Epithelial cell of prostate (primary cell): ENCODE data around the gene ETV6.

Source experiments
- DNase-seq: peaks from one replicate; pipeline ENCODE4 v3.0.0-alpha.2; 2011; ENCODE audit warnings: low read depth, low spot score
- H3K27ac ChIP-seq: fragments of 450-650 bp; 2 replicates; pipeline ENCODE4 v1.5.1; 2017; ENCODE audit warnings: mild to moderate bottlenecking

The ETV6 gene

DNA sequence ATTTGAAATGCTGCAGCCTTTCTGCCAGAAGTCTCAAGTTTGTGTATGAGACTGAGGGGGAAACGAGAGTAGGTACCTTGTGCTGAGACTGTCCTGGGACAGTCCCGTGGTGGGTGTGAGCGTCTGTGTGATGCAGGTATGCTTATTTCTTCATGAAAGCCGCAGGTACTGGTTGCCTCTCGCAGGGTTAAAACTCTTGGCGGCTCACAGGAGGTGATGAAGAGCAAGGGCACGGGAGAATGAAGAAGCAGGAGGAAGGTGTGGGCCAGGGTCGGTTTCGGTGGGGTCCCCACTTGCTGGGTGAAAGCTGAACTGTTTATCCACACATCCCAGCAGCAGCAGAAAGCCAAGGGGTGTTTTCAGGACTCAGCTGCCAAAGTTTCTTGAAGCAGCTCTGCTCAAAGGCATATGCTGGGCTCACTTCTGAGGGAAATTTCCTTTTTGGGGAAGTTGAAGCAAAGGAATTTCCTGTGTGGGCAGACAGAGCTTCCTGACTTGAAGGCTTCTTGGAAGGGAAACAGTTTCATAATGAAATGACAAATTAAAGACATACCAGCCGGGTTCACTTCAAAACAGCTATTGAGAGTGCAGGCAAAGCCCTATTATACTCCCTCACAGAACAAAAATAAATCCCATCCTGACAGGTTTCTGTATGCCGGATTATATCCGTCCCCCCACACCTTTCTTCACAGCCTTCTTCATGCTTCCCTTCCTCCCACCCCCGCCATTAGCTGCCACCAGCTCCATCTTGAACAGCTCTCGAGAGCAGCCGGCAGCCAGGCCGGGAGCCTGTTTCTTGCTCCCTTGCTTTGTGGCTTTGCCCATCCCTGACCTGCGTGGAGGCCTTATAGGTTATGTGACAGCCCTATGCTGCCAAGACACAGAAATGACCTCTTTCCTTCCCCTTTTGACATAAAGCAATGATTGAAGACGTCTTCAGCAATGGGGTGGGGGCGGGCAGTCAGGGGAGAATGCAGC, 116.6 kb downstream of the ETV6 start:
- H3K27ac ChIP-seq, result no peak overlapping the region
- DNase-seq, result no peak

DNA sequence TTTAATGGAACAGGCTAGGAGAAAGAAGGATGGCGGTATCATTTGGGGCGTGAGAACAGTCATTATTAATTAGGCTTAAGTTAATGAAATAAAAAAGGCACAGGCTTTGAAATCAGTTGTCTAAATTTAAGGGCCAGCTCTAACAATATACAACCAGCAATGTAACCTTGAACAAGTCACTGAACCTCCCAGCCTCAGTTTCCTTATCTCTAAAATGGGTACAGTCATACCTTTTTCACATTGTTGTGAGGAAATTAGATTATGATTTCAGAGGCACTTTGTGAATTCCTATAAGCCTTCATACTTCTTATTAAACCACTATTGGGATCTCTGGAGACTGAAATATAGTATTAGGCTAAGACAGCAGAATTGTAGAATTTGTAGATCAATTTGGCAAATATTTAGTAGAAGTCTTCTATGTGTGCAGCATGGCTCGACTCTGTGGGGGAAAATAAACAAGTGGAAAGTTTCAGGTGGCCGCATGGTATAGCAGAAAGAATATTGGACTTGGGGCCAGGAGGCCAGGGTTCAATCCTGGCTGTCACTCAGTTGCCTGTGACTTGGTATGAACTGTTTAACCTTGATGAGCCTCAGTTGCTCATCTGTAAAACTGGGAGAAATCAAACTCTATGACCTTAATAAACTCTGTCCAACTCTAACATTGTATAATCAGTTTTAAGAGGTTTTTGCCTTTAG, 117.7 kb downstream of the ETV6 start:
- no peak for DNase-seq
- no peak overlapping the region for H3K27ac ChIP-seq

DNA sequence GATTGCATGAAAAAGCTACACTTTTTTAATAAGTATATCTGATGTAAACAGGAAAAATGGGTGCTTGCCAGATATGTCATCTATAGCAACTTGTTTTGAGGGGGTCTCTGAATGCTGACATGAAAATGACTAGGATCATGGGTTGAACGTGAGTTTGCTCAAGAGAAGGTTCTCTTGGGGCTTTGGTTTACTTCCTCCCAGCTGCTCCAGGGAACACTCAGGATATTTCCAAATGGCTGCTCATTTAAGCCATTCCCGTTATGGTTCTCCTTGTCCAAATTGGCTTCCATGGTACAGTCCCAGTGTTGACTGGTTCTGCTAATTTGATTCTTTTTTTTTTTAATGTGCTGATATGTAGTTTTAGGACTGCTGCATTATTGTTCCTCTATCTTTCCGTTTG, 118.3 kb downstream of the ETV6 start:
- no peak overlapping the region for H3K27ac ChIP-seq
- no peak for DNase-seq

DNA sequence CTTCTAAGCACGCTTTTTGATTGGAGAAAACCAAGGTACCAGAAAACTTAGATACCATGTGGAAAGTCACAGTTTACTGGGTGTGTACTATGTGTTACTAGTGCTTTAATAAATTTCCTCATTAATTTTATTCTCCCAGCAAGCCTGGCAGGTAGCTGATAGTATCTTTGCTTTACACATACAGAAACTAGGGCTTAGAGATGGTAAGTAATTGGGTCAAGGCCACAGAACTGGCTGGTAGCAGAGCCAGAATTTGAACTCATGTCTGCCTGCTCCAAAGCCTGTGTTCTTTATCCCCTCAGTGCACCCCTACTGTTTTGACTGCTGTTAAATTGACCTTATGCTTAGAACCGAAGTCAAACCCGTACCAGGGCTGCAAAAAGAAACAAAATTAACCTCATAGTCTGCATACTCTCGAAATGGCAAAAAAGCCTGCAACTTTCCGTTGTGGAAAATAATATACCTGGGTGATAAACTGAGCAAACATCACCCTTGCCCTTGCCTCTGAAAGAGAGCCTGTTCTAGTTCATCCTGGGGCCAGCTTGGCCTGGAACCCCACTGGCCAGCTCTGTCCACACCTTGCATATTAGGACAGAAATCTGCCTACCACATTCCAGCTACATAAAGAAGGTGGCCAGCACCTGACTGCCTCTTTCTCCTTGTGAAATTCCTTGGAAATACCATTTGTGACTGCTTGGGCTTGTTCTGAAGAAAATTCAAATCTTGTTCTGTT, 118.9 kb downstream of the ETV6 start:
- no peak for DNase-seq
- no peak overlapping the region for H3K27ac ChIP-seq

DNA sequence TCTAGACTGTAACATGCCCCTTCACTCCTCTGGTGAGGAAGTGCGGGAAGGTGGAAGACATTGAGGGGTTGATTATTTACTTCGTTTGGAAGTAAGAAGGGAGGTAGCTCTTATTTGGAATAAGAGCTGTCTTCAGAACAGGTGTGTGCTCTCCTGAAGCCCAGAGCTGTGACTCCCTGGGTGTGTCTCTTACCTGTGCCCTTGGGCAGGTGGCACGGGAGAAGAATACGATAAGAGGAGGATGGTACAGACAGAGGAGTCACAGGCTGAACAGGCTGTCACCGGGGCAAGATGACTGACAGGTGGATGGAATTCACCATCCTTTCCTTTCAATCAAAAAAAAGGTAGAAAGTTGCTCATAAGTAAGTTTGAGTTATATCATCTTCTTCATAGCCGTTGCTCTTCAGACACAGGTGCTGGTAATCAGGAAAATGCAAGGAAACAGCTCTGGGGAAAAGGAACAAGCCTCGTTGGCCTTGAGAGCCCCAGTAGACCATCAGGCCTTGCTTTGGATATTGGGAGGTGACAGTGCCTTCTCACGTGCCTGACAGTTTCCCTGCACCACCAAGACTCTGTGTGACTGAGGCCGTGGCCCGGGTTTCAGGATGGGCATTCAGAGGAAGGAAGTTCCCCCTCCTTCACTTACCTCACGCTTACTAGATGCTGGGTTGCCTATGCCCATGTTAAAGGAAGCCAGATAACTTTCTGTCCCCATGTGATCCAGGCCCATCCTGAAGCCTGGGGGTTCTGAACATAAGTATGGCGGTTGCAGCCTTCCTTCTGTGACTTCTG, 120.4 kb downstream of the ETV6 start:
- no peak overlapping the region for H3K27ac ChIP-seq
- DNase-seq, result no peak

DNA sequence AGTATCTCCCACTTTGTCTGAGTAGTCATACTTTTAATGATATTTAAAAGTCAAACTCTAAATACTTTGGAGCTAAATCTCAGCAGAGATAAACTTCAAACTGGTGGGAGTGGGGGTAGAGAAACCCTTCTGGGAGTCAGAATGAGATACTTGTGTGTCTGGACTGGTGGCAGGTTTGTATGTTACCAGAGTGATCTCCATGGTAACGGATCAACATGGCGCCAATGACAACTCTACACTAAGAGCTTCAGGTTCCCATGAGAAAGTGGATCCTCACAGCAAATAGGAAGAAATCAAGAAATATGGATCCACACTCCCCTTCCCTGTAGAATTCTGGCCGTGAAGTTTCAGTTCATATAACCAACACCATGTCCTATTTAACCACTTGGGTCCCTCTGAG, 121.9 kb downstream of the ETV6 start:
- H3K27ac ChIP-seq, result no peak overlapping the region
- DNase-seq, result no peak

DNA sequence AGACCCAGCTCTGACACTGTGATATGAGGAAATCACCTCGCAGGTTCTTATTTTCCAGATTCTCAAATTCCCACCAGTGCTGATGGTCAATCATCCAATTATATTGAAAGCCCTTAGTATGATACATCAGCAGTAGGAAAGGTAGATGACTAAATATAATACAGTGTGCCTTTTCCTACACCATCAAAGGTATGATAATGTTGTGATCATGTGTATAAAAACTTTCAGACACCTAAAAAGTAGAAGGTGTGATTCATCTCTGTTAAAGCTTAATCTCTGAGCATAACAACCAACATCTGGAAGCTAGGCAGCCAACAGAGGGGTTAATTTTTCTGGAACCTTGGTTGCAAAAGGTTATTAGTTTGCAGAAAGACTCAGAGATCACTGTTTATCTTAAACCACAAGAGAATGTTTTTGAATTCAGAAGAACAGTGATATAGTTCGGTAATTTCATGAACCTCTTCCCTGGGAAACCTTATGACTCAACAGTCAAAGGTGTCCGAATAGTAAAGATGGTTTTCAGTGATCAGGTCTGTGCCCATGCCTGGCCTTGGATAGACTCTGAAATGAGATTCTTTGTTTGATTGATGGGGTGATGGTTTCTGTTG, 122.5 kb downstream of the ETV6 start:
- H3K27ac ChIP-seq, result no peak overlapping the region
- no peak for DNase-seq

DNA sequence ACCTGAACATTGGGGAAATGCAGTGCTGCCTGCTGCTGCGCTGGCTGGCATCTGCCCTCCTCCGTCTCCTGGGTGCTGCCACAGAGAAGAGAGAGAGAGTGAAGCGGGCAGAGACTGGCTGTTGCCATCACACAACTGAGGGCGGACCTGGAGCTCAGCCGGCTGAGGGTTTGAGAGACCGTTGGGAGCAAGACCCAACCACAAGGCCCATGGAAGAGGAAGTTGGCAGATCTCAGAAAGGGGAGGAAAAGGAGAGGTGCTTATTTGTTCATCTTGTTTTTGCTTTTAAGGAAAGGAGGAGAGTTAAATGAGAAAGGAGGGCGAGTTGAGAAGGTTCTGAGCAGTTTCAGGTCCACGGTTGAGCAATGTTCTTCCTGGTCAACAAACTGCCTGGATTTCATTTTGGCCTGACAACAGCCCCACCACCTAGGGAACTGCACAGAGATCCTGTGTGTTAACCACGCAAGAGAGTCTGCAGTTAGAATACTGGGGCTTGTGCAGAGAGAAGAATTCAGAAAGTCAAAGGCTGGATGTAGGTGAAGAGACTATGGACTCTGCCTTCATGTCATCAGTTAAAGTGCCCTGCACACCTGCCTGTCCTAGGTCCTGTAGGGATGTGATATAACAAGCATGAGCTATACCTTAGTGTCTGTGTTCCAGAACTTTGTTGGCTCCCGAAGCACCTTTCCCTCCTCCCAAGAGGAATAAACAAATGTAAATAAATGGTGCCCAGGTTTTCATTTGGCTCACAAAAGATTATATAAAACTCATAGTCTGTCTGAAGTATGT, 124.6 kb downstream of the ETV6 start:
- no peak for DNase-seq
- no peak overlapping the region for H3K27ac ChIP-seq

DNA sequence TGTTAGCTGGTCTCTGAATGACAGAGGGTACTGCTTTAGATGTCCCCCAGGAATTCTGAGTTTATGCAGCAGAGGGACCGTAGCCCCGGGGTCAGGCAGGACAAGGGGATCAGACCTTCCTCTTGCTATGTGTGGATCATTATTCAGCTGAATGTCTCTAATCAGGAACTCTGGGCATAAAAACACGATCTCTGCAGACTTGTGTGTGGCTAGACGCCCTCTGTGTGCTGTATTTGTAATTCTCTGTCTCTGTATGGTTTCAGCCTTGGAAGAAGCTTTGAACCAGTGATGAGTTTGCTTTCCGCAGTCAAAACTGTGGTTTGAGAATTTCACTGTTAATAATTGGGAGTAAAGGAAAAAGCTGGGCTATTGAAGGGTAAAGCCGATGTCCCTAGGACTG, 125.3 kb downstream of the ETV6 start:
- no peak overlapping the region for H3K27ac ChIP-seq
- no peak for DNase-seq

DNA sequence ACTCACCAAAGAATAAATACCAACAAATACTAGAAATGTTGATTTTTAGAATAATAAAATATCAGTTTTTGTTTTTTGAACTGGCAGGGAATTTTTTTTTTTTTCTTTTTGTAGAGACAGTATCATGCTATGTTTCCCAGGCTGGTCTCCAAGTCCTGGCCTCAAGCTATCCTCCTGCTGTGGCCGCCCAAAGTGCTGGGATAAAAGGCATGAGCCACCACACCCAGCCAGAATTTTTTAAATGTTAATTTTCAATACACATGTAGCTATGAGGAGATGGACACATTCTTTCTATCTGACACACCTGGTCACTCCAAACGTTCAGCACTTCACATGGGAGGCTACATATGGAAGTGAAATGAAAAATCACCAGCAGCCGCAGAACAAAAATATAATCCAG, 126.8 kb downstream of the ETV6 start:
- H3K27ac ChIP-seq, result no peak overlapping the region
- DNase-seq, result no peak

DNA sequence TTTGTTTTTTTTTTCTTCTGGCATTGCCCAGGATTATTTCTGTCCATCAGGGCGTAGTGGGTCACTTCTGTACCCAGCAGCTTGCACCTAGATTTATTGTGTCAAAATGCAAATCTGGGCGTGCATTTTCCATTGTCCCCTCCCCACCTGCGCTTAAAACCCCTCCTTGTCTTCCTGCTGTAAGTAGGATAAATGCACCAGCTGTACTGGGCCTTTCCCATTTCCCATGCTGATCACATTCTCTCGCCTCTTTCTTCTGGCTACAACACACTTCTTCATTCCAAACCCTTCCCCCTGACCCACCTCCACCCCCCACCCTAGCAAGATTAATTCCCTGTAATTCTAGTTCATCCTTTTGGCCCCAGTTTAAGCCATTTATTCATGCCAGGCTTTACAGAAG, 128.0 kb downstream of the ETV6 start:
- H3K27ac ChIP-seq, result no peak overlapping the region
- no peak for DNase-seq

DNA sequence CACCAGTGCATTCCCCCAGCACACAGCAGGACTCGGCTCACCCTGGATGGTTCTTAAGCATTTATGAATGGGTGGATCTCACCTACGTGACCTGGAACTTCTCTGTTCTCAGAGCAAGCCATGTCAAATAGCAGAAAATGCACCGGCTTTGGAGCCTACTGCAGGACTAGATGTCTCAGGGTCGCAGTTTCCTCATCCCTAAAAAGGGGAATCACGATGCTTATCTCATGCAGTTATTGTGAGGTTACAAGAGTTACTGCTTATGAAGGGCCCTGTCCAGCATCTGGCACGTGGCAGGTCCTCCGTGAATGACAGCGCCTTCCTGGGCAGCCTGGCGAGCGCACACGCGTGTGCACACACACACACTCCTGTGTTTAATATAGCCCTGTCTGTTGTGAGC, 128.5 kb downstream of the ETV6 start:
- no peak overlapping the region for H3K27ac ChIP-seq
- DNase-seq, result no peak

DNA sequence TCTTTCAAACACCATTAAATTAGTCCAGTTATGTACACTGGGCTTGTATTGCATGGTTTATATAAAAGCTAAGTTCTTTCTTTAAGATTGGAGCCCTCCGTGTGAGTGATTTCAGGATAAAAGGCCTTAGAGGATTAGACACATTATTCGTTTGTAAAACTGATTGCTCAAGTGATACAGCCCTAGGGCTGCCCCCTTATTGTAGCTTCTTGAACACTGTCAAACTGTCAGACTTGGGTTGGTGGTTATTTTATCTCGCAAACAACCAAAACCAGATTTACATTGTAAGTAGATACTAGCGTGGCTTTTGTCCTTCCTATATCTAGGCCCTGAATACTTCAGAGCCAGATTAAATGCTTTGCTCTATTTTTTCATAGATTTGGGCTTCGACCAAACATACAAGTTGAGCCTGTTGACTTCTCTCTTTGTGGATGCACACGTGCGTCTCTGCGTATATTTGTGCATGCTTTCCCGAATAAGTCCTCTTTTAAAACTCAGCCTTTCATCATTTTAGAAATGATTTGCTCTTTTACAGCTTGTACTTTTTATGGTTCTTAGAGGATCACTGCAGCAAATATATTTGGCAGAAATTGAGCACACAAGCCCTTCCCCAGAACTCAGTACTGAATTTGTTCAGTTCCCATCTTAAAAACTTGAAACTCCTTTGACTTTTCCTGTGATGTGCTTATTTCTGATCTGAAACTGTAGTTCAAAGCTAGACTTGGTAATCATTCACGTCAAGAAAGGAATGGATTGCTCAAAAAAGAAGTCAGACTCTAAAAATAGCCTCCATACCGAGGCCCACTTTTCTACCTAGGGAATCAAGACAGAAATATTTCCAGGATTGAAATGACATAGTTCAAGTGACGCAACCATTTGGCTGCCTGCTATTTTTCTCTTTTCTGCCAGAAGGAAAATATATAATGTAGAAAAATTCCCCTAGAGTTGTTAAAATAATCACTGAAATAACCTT, 129.5 kb downstream of the ETV6 start:
- DNase-seq, result no peak
- H3K27ac ChIP-seq, result no peak overlapping the region

DNA sequence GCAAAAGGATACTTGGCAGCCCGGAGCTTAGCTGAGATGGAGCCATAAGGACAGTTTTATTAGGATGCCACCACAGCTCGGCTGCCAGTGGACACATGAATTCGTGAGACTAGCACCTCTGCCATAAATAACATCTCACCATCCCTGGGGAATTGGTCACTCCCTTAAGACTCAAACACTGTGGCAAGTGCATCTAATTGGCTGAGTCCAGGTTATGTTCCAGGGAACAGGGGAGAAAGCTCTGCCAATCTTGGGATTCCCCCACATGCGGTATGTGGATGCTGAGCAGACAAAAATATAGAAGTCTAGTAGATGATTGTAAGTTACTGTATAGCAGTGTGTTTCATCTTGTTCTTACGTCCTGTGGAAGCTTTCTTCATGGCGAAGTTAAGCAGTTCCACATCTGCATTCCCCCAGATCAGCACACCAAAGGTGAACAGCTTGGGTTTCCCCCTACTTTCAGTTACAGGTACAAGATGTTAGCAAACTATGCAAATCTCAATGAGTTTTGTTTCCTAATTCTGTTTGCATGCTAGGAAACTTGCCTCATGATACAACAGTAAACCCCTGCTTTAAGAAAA, 131.1 kb downstream of the ETV6 start:
- no peak for DNase-seq
- no peak overlapping the region for H3K27ac ChIP-seq

DNA sequence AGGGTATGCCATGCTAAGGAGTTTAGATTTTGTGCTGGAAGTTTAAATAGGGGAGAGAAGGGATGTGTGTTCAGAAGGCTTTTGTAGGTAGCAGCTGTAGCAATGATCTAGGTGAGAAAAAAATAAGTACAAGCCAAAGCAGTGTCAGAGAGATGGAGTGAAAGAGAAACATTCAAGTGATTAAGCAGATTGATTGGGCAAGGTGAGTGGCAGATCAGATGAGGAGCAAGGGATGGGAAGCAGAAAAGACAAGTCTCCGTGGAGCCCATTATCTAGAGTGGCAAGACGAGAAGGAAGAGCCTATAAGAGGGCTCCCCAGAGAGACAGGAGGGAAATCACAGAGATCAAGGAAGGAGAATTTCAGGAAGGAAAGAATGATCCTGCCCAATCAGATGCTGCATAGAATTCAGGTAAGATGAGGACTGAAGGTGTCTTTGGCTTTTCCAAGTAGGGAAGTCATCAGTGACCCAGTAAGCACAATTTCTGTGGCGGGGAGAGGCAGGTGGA, 133.5 kb downstream of the ETV6 start:
- H3K27ac ChIP-seq, result no peak overlapping the region
- DNase-seq, result no peak

DNA sequence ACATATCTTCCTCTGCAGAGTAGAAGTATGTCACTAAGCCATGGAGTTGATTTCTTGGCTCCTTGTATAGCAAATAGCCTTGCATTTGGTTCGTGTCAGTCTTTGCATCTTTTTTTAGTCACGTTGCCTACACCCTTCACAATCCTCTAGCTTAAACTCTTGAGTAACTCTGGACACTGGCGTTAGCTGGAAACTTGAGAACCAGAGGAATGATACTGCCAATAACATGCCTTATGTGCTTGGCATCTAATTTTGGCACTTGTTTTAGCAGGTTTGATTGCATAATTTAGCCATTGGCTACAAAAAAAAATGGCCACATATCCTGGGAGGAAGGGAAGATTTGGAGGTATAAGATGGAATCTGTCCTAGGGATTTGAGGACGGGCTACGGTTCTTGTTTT, 136.2 kb downstream of the ETV6 start:
- no peak overlapping the region for H3K27ac ChIP-seq
- no peak for DNase-seq

DNA sequence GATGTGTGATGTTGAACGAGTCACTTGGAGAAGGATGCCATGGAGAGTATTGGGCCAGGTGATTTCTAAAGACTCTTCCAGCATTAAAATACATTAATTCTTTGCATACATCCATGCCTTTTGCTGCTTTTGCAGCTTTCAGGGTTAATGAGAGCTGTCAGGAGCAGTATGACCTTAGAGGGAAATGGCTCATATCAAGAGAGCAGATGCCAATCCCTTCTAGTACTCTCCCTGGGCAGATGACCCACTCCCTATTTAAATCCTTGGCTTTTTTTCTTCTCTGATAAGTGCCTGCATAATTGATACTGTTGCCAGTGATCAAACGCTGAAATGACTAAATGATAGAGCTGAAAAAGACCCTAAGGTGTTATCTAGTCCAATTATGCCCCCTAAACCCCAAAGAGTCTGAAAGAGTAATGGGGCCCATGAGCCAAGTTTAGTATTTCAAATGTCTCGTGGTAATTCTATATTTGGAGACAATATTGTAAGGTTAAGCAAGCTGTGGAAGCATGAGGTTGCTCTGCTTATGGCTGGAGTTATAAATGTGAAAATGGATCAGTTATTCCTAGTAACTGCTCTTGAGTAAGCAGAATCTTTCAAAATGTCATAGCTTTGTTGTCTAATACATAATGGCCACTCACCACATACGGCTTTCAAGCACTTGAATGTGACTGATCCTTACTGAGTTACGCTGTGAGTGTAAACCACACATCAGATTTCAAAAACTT, 137.3 kb downstream of the ETV6 start:
- H3K27ac ChIP-seq, result no peak overlapping the region
- no peak for DNase-seq
